Small intestine (tissue), 7 donors: ENCODE results near the gene FOXRED2. TPM values are rescaled to one million over a fixed set of nuclear protein-coding genes. Genes with fewer than 3 reads are reported as not detected.

Source experiments
- DNase-seq, 2 donors: peaks; one replicate each; pipeline versions ENCODE4 v3.0.0 to v3.0.0-alpha.2; 2013
- FAIRE-seq: peaks from 2 replicates; lab custom pipeline; 2012; peaks lifted over from hg19 to GRCh38; lab: Jason Lieb, UNC
- H3K27ac ChIP-seq, 3 donors: one replicate each; pipeline ENCODE4 v1.5.1; 2013; ENCODE audit warnings: low read length in 2 of 3, mild to moderate bottlenecking in 2 of 3, control low read depth in 1 of 3, inconsistent platforms in 1 of 3, low read depth in 1 of 3, moderate library complexity in 1 of 3
- H3K27me3 ChIP-seq, 3 donors: one replicate each; pipeline ENCODE4 v1.6.1; 2013; ENCODE audit warnings: low read length in 3 of 3, inconsistent platforms in 1 of 3; ENCODE audit not compliant: control insufficient read depth in 3 of 3, insufficient read depth in 3 of 3
- H3K36me3 ChIP-seq, 3 donors: one replicate each; pipeline ENCODE4 v1.6.1; 2013; ENCODE audit warnings: low read length in 3 of 3, inconsistent platforms in 1 of 3, low read depth in 1 of 3, mild to moderate bottlenecking in 1 of 3, moderate library complexity in 1 of 3; ENCODE audit not compliant: control insufficient read depth in 3 of 3, insufficient read depth in 2 of 3
- H3K4me1 ChIP-seq, 3 donors: one replicate each; pipeline ENCODE4 v1.6.1; 2013; ENCODE audit warnings: low read length in 2 of 3, inconsistent platforms in 1 of 3, low read depth in 1 of 3, mild to moderate bottlenecking in 1 of 3, moderate library complexity in 1 of 3; ENCODE audit not compliant: control insufficient read depth in 3 of 3, insufficient read depth in 2 of 3
- H3K4me3 ChIP-seq, 3 donors: one replicate each; pipeline ENCODE4 v1.5.1; 2013; ENCODE audit warnings: low read length in 3 of 3, control low read depth in 1 of 3, inconsistent platforms in 1 of 3, low read depth in 1 of 3, mild to moderate bottlenecking in 1 of 3, moderate library complexity in 1 of 3
- H3K9me3 ChIP-seq, 2 donors: one replicate each; pipeline ENCODE4 v1.6.1; 2013; ENCODE audit warnings: low read depth in 1 of 2, low read length in 1 of 2; ENCODE audit not compliant: control insufficient read depth in 2 of 2, insufficient read depth in 1 of 2
- WGBS, 3 donors: extraction: QIAGEN DNeasy Blood & Tissue Kit; methylation state at CpG; one replicate each; pipeline ENCODE4 v1.1.7; 2013; 5-methylcytosine and 5-hydroxymethylcytosine counted together
- polyA plus RNA-seq, 4 donors: library from polyadenylated mRNA; stranded (reverse) in 3 of 4; unstranded in 1 of 4; fragments of 200-250 nt in 3 of 4; fragments of 120-200 nt in 1 of 4; gene quantifications; one replicate each; pipeline versions ENCODE4 v1.2.1 to v1.2.3, GENCODE V29; 2013
- donor health status: healthy with polysubstance abuse.
- donor health status: control.
- donor health status: control.
- donor health status: Bipolar disorder and iron deficiency.
- donor health status: healthy.

Gene FOXRED2
- polyA plus RNA-seq, 4 donors, result 0.67 to 14.2 (median 3.1) TPM

- Histone ChIP-seq H3K36me3 (no peaks in the 10 kb centered on the region), H3K27ac (peak overlapping the region in 1 of 3 donors; percentile 61), H3K4me3 (no peak overlapping the region), H3K27me3 (no peaks in the 10 kb centered on the region), H3K9me3 (no peaks in the 10 kb centered on the region), H3K4me1 (peaks cover 0 to 14% (median 3%) of the 10 kb centered on the region in 3 donors)
- 61 to 81% (median 79%) methylated on average over 8 of the region's 8 CpGs for WGBS, 3 donors
- no peak for FAIRE-seq
- DNase-seq, result no peak
These were observed 61.6 kb downstream of the FOXRED2 start for GRCh38 chr22:36445158-36445668.

- Histone ChIP-seq H3K9me3 (no peaks in the 10 kb centered on the region), H3K4me1 (peaks cover 0 to 19% (median 3%) of the 10 kb centered on the region in 3 donors)
- FAIRE-seq, result no peak
These were observed 63.6 kb downstream of the FOXRED2 start for GRCh38 chr22:36443198-36443770.

GRCh38 chr22:36442506-36443197 is 64.2 kb downstream of the FOXRED2 start:
- DNase-seq, result peak in 1 of 2 donors; percentile 73
- H3K36me3 ChIP-seq, result no peaks in the 10 kb centered on the region
- H3K27ac ChIP-seq, result no peak overlapping the region
- no peaks in the 10 kb centered on the region for H3K9me3 ChIP-seq
- peaks cover 0 to 19% (median 3%) of the 10 kb centered on the region in 3 donors for H3K4me1 ChIP-seq
- FAIRE-seq, result no peak
- no peaks in the 10 kb centered on the region for H3K27me3 ChIP-seq
- WGBS, 3 donors, result 35 to 73% (median 54%) methylated on average over 12 of the region's 12 CpGs
- H3K4me3 ChIP-seq, result no peak overlapping the region

More at GRCh38 chr22:36443198-36443770, 63.6 kb downstream of the FOXRED2 start:
- WGBS, 3 donors, result 73 to 75% (median 74%) methylated on average over 8 of the region's 8 CpGs
- Histone ChIP-seq H3K4me3 (no peak overlapping the region), H3K27me3 (no peaks in the 10 kb centered on the region), H3K27ac (no peak overlapping the region), H3K36me3 (no peaks in the 10 kb centered on the region)
- no peak for DNase-seq

GRCh38 chr22:36440429-36441002 is 66.3 kb downstream of the FOXRED2 start:
- Histone ChIP-seq H3K27me3 (no peaks in the 10 kb centered on the region), H3K27ac (peak overlapping the region in 2 of 3 donors; percentile 48 to 62), H3K4me1 (peaks cover 0 to 30% (median 8%) of the 10 kb centered on the region in 3 donors), H3K36me3 (no peaks in the 10 kb centered on the region), H3K4me3 (no peak overlapping the region), H3K9me3 (no peaks in the 10 kb centered on the region)
- FAIRE-seq (no peak), DNase-seq (no peak)
- WGBS, 3 donors, result 76 to 81% (median 80%) methylated on average over 8 of the region's 8 CpGs

- H3K4me1 ChIP-seq, result peaks cover 0 to 38% (median 8%) of the 10 kb centered on the region in 3 donors
- DNase-seq, result no peak
These were observed 67.2 kb downstream of the FOXRED2 start for GRCh38 chr22:36439481-36440271.

More at GRCh38 chr22:36439481-36440271, 67.2 kb downstream of the FOXRED2 start:
- Histone ChIP-seq H3K9me3 (no peaks in the 10 kb centered on the region), H3K27me3 (no peaks in the 10 kb centered on the region), H3K36me3 (no peaks in the 10 kb centered on the region), H3K27ac (peak overlapping the region in 2 of 3 donors; percentile 10 to 43), H3K4me3 (no peak overlapping the region)
- FAIRE-seq, result no peak
- 82 to 86% (median 85%) methylated on average over 6 of the region's 6 CpGs for WGBS, 3 donors

Other genes starting within 250 kb of the FOXRED2 start
- 100 to 1,000 TPM in 3 of 4 donors, 10 to 100 TPM in 1; 95.4 to 188 (median 143) TPM for gene MYH9, start 119.1 kb downstream of the FOXRED2 start, polyA plus RNA-seq
- gene TXN2, start 25.4 kb downstream of the FOXRED2 start, polyA plus RNA-seq, result 100 to 1,000 TPM in 3 of 4 donors, 10 to 100 TPM in 1; 86.0 to 209 (median 182) TPM
- gene EIF3D, start 22.1 kb upstream of the FOXRED2 start, polyA plus RNA-seq, result 100 to 1,000 TPM; 169 to 215 (median 198) TPM
- gene CACNG2, start 196.7 kb upstream of the FOXRED2 start, polyA plus RNA-seq, result under 1 TPM in 1 of 4 donors, not detected in 3; 0.09 TPM